HepG2 (cell line): ENCODE results near the gene LRIG3. TPM values are rescaled to one million over a fixed set of nuclear protein-coding genes. Genes with fewer than 3 reads are reported as not detected.
"Not testable (repeated sequence)": the region's sequence is repeated elsewhere in the genome, so short reads cannot be mapped to it uniquely, and the experiment has no call there.

ENCODE experiments used
- ATAC-seq: fragments of 200-7000 bp; cut with Tn5 transposase; 3 replicates; pipeline ENCODE4 v1.9.1; 2020; ENCODE audit warnings: mild to moderate bottlenecking, moderate library complexity
- BruUV-seq: library from RNA; stranded (reverse); fragments of 400-500 nt; replicated peaks from 2 replicates; lab custom pipeline; 2021; lab: Mats Ljungman, UMichigan
- CTCF ChIA-PET: fragments of 300-600 bp; formaldehyde crosslinking; extraction: SDS; loops from one replicate; lab custom pipeline; 2021; ENCODE audit warnings: low total read pairs, inconsistent platforms, low intra/inter-chr PET ratio; lab: Yijun Ruan, JAX
- POLR2A ChIA-PET: fragments of 350-600 bp; sonication (Branson Sonifier 250); formaldehyde crosslinking; loops from one replicate; lab custom pipeline; 2020; ENCODE audit warnings: antibody characterized with exemption, inconsistent platforms; lab: Yijun Ruan, JAX
- DNase-seq: peaks from one replicate; pipeline ENCODE4 v3.0.0-alpha.2; 2015; ENCODE audit warnings: low spot score
- FAIRE-seq: peaks from 3 replicates; lab custom pipeline; 2011; peaks lifted over from hg19 to GRCh38; lab: Jason Lieb, UNC
- H2AFZ ChIP-seq: one replicate; pipeline ENCODE4 v1.6.1; 2011; ENCODE audit warnings: low read length, inconsistent platforms
- H3K27ac ChIP-seq: fragments of 300-600 bp; 3 replicates; pipeline ENCODE4 v1.8.0; 2011; ENCODE audit warnings: mixed run types, mild to moderate bottlenecking, mixed read lengths, low read length, inconsistent platforms; ENCODE audit not compliant: insufficient read depth; ENCODE audit errors: extremely low read length
- H3K27me3 ChIP-seq, 2 experiments: fragments of 200-600 bp in 1 of 2; 2 replicates in 1 of 2; 3 replicates in 1 of 2; pipeline versions ENCODE4 v1.6.0 to v1.8.0; 2011; ENCODE audit warnings: low read length in 2 of 2, mild to moderate bottlenecking in 2 of 2, moderate library complexity in 2 of 2, inconsistent platforms in 1 of 2; ENCODE audit not compliant: insufficient read depth in 2 of 2, control insufficient read depth in 1 of 2
- H3K36me3 ChIP-seq, 2 experiments: fragments of 200-600 bp in 1 of 2; replicated peaks in 1 of 2; 2 replicates in 1 of 2; 3 replicates in 1 of 2; pipeline versions ENCODE4 v1.5.1 to v1.8.0; 2011; ENCODE audit warnings: low read length in 2 of 2, inconsistent platforms in 1 of 2; ENCODE audit not compliant: insufficient read depth in 2 of 2, control insufficient read depth in 1 of 2
- H3K4me1 ChIP-seq: 2 replicates; pipeline ENCODE4 v1.5.1; 2012; ENCODE audit warnings: low read length, inconsistent platforms; ENCODE audit not compliant: insufficient read depth
- H3K4me2 ChIP-seq: 2 replicates; pipeline ENCODE4 v1.6.0; 2011; ENCODE audit warnings: low read depth, low read length, inconsistent platforms
- H3K4me3 ChIP-seq, 3 experiments: fragments of 200-600 bp in 1 of 3; sonication (generic), shearing (Covaris generic) in 1 of 3; replicated peaks in 1 of 3; 2 replicates each; pipeline ENCODE4 v1.5.1; 2011 to 2016; ENCODE audit warnings: low read length in 3 of 3, inconsistent platforms in 2 of 3, low read depth in 2 of 3, mild to moderate bottlenecking in 2 of 3, control low read depth in 1 of 3, mixed read lengths in 1 of 3; ENCODE audit not compliant: insufficient read depth in 1 of 3
- H3K79me2 ChIP-seq: one replicate; pipeline ENCODE4 v1.6.1; 2011; ENCODE audit warnings: low read length, inconsistent platforms; ENCODE audit not compliant: insufficient read depth
- H3K9ac ChIP-seq: 2 replicates; pipeline ENCODE4 v1.6.0; 2011; ENCODE audit warnings: mild to moderate bottlenecking, low read depth, low read length, inconsistent platforms; ENCODE audit not compliant: insufficient read depth
- H3K9me3 ChIP-seq: 2 replicates; pipeline ENCODE4 v1.5.1; 2012; ENCODE audit warnings: mild to moderate bottlenecking, low read length
- H4K20me1 ChIP-seq: 2 replicates; pipeline ENCODE4 v1.6.0; 2011; ENCODE audit warnings: inconsistent platforms, mild to moderate bottlenecking, low read length, moderate library complexity; ENCODE audit not compliant: insufficient read depth
- CTCF ChIP-seq: sonication (generic); formaldehyde crosslinking; IDR thresholded peaks from 2 replicates; pipeline ENCODE4 v1.5.0; 2020; ENCODE audit warnings: mild to moderate bottlenecking, missing genetic modification reagents, moderate library complexity
- ETV6 ChIP-seq: sonication (generic); formaldehyde crosslinking; conservative IDR thresholded peaks from 2 replicates; pipeline ENCODE4 v1.4.0; 2020; ENCODE audit warnings: missing genetic modification reagents
- KDM1A ChIP-seq: IDR thresholded peaks from 2 replicates; pipeline ENCODE4 v1.6.1; 2016; ENCODE audit warnings: missing compliant biosample characterization
- MAFK ChIP-seq, 2 experiments: IDR thresholded peaks in 1 of 2; conservative IDR thresholded peaks in 1 of 2; 2 replicates each; pipeline ENCODE4 v1.6.1; 2011; ENCODE audit warnings: improper control_type of control experiment in 2 of 2, low read length in 2 of 2
- MED13 ChIP-seq: sonication (generic); formaldehyde crosslinking; IDR thresholded peaks from 2 replicates; pipeline ENCODE4 v1.5.0; 2020; ENCODE audit warnings: missing genetic modification reagents
- RFX1 ChIP-seq: fragments of 450-650 bp; IDR thresholded peaks from 2 replicates; pipeline ENCODE4 v1.6.1; 2017
- TAF1 ChIP-seq: sonication (generic); formaldehyde crosslinking; IDR thresholded peaks from 2 replicates; pipeline ENCODE4 v1.4.0; 2020; ENCODE audit warnings: missing genetic modification reagents
- THAP11 ChIP-seq: IDR thresholded peaks from 2 replicates; pipeline ENCODE4 v1.6.1; 2016; ENCODE audit warnings: missing biosample characterization, missing genetic modification reagents
- ZBTB44 ChIP-seq: sonication (generic); formaldehyde crosslinking; IDR thresholded peaks from 2 replicates; pipeline ENCODE4 v1.4.0; 2020; ENCODE audit warnings: missing genetic modification reagents
- ZNF263 ChIP-seq: sonication (generic); formaldehyde crosslinking; IDR thresholded peaks from 2 replicates; pipeline ENCODE4 v1.4.0; 2020; ENCODE audit warnings: missing genetic modification reagents
- ZSCAN20 ChIP-seq: sonication (generic); formaldehyde crosslinking; IDR thresholded peaks from 2 replicates; pipeline ENCODE4 v1.4.0; 2020; ENCODE audit warnings: missing genetic modification reagents, mild to moderate bottlenecking, borderline replicate concordance
- WGBS: methylation state at CpG from one replicate; pipeline ENCODE4 v1.1.6; 2017; ENCODE audit warnings: low lambda C conversion rate; 5-methylcytosine and 5-hydroxymethylcytosine counted together
- in situ Hi-C: cut with HindIII; loops from 2 replicates; pipeline ENCODE4 v1.10.0; 2017; ENCODE audit warnings: low pct_unique_long_range_greater_than_20kb; ENCODE audit not compliant: extremely low pct_ligation_motif_present
- intact Hi-C: fragments of 100-400 bp; cut with micrococcal nuclease; formaldehyde crosslinking; loops from one replicate; pipeline ENCODE4 v1.10.0; 2022; ENCODE audit not compliant: unreplicated experiment
- polyA plus RNA-seq, 8 experiments: library from polyadenylated mRNA; depleted of rRNA in 3 of 8; stranded (reverse) in 7 of 8; unstranded in 1 of 8; fragments of >200 nt; fragmentation: Illumina TruSeq in 4 of 8; extraction: Trizol in 4 of 8; gene quantifications; 2 replicates each; pipeline versions ENCODE4 v1.2.1 to v1.2.3, GENCODE V29; 2011 to 2016; ENCODE audit warnings: low read depth in 4 of 8, missing spikeins in 1 of 8, mixed read lengths in 1 of 8; ENCODE audit not compliant: insufficient read depth in 1 of 8
- total RNA-seq, 5 experiments: library from RNA; depleted of rRNA; stranded (reverse); fragments of >200 nt; fragmentation: Illumina TruSeq; extraction: Trizol; gene quantifications; 2 replicates each; pipeline ENCODE4 v1.2.3, GENCODE V29; 2016; ENCODE audit warnings: low read depth in 1 of 5

LRIG3 gene
- total and polyA plus RNA-seq, 2 of the 13 experiments (the other 11 are each of a cell fraction or from before 2014, with no cell fraction given) = 7.7 to 17.4 TPM

DNA sequence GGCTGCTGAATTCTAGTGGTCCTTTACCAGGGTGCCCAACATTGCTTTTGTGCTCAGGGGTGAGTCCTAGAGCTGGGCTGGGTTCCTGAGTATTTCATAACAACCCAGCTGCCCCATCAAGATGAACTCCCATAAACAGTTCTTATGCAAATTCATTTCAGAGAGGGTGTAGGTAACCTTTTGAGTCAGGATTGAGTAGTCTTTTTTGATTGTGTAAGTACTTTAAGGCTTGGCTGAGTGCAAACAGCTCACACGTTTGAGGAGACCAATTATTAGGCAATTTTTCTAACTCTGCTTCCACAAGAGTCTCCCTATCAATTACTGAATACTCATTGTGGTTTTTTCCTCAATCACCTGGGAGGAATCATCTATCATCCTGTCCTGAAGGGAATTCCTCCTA lies 63.1 kb downstream of the LRIG3 start:
- H3K9me3 ChIP-seq, H3K27me3 ChIP-seq, H3K27ac ChIP-seq, FAIRE-seq, BruUV-seq, POLR2A ChIA-PET, H3K4me2 ChIP-seq, intact Hi-C loops, H3K79me2 ChIP-seq, H3K9ac ChIP-seq, DNase-seq, H4K20me1 ChIP-seq, H3K4me3 ChIP-seq, H3K36me3 ChIP-seq, CTCF ChIA-PET, H3K4me1 ChIP-seq, in situ Hi-C loops, H2AFZ ChIP-seq, ATAC-seq: not testable (repeated sequence)
- 0% methylated on average over 1 of the region's 1 CpG for WGBS

GRCh38 chr12:58855630-58856029 lies 64.7 kb downstream of the LRIG3 start:
- H3K4me1 ChIP-seq, DNase-seq, intact Hi-C loops, H2AFZ ChIP-seq, CTCF ChIA-PET, H3K27me3 ChIP-seq, H3K9ac ChIP-seq, H3K4me3 ChIP-seq, H3K36me3 ChIP-seq, POLR2A ChIA-PET, in situ Hi-C loops, ATAC-seq, BruUV-seq, FAIRE-seq, H3K9me3 ChIP-seq, H4K20me1 ChIP-seq, H3K79me2 ChIP-seq, H3K27ac ChIP-seq, H3K4me2 ChIP-seq: not testable (repeated sequence)
- WGBS = 14% methylated on average over 4 of the region's 5 CpGs

DNA sequence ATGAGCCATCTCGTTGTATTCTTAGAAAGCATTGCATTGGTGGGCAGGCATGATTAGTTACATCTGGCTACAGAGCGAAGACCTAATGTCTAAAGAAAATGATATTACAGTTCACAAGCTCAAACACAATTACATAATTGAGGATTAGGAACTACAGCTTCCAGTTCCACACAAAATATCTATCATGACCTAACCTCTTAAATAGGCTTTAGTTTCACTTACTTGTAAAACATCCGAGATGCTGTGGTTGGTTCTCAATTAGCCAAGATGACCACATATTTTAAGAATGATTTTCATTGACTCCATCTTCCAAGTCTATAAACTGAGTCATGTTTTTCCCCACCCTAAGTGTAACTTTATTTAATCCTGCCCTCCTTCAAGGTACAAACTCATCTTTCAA lies 69.5 kb downstream of the LRIG3 start:
- no peak for ATAC-seq
- BruUV-seq = no TSS peak
- H3K79me2 ChIP-seq = no peaks in the 10 kb centered on the region
- no peak overlapping the region for H3K27ac ChIP-seq
- no peaks in the 10 kb centered on the region for H3K27me3 ChIP-seq
- POLR2A ChIA-PET = no interaction called here
- H2AFZ ChIP-seq = no peak overlapping the region
- CTCF ChIA-PET = no interaction called here
- no peaks in the 10 kb centered on the region for H3K36me3 ChIP-seq
- intact Hi-C loops = no loop called here
- H3K9ac ChIP-seq = no peak overlapping the region
- H3K4me1 ChIP-seq = no peaks in the 10 kb centered on the region
- H3K4me2 ChIP-seq = no peak overlapping the region
- no peaks in the 10 kb centered on the region for H4K20me1 ChIP-seq
- H3K4me3 ChIP-seq = no peak overlapping the region
- 23% methylated on average over 3 of the region's 3 CpGs for WGBS
- in situ Hi-C loops = no loop called here
- FAIRE-seq = no peak
- no peak for DNase-seq
- H3K9me3 ChIP-seq = no peaks in the 10 kb centered on the region
- TF ChIP-seq ETV6 (no peak), MED13 (no peak), ZBTB44 (no peak), KDM1A (CRISPR knock-in tag) (no peak), RFX1 (no peak), CTCF (no peak), TAF1 (CRISPR knock-in tag) (no peak), THAP11 (CRISPR knock-in tag) (no peak), MAFK (conservative IDR thresholded peaks at IDR 0.05 in 1 of 2, IDR thresholded peaks at IDR 0.05 in 1 of 2; ENCODE audit: low read length in 2 of 2) (no peak), ZNF263 (CRISPR knock-in tag) (no peak), ZSCAN20 (CRISPR knock-in tag) (no peak)
